Colon (tissue), 2 donors: Measurements from ENCODE around the gene BRPF1.

ENCODE experiments used
- FAIRE-seq: peaks from 2 replicates; lab custom pipeline; 2012; peaks lifted over from hg19 to GRCh38; lab: Jason Lieb, UNC
- donor health status: control.
- donor health status: control.

BRPF1 gene

GRCh38 chr3:9732080-9732739, 675 bp downstream of the BRPF1 start:
- FAIRE-seq, result no peak

GRCh38 chr3:9732740-9733115, 1.2 kb downstream of the BRPF1 start:
- FAIRE-seq, result no peak

DNA sequence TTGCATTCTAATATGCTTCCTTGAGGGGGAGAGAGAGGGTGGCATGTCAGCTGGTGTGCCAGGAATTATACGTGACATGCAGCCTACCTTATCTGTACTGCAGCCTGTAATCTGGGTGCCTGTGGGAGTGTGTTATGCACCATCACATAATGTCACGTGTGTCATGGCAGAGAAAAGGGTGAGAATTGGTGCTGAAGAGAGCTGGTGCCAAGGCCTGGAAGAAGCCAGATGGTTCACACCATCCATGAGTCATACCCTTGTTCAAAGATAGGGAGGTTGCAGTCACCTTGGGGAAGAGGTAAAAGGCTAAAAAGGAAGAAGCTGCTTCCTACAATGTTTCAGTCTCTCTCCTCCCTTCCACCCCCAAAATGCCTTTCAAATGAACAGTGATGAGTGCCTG, 5.3 kb downstream of the BRPF1 start:
- no peak for FAIRE-seq

DNA sequence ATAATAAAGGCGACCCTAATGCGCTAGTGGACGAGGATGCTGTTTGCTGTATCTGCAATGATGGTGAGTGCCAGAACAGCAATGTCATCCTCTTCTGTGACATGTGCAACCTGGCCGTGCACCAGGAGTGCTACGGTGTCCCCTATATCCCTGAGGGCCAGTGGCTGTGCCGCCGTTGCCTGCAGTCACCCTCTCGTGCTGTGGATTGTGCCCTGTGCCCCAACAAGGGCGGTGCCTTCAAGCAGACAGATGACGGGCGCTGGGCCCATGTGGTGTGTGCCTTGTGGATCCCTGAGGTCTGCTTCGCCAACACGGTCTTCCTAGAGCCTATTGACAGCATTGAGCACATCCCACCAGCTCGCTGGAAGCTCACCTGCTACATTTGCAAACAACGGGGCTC, 7.6 kb downstream of the BRPF1 start:
- no peak for FAIRE-seq

- no peak for FAIRE-seq
Measured at GRCh38 chr3:9742560-9742959, 11.0 kb downstream of the BRPF1 start.

DNA sequence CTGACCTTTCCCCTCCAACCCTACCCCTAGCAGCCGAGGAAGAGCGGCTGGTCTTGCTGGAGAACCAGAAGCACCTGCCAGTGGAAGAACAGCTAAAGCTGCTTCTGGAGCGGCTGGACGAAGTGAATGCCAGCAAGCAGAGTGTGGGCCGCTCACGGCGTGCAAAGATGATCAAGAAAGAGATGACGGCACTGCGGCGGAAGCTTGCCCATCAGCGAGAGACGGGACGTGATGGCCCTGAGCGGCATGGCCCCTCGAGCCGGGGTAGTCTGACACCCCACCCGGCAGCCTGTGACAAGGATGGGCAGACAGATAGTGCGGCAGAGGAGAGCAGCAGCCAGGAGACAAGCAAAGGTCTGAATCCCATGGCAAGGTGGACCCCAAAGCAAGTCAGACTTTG, 12.0 kb downstream of the BRPF1 start:
- no peak for FAIRE-seq

DNA sequence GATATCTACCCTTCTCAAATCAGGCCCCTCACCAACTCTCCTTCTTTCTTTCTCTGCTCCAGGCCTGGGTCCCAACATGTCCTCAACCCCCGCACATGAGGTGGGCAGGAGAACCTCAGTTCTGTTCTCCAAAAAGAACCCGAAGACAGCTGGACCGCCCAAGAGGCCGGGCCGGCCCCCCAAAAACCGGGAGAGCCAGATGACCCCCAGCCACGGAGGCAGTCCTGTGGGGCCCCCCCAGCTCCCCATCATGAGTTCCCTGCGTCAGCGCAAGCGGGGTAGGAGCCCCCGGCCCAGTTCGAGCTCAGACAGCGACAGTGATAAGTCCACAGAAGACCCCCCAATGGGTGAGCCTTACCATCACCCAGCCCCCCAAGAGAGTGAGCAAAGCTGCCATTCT, 12.6 kb downstream of the BRPF1 start:
- no peak for FAIRE-seq

GRCh38 chr3:9745521-9745920, 14.0 kb downstream of the BRPF1 start:
- no peak for FAIRE-seq

- FAIRE-seq, result no peak
Measured at GRCh38 chr3:9746330-9746729, 14.8 kb downstream of the BRPF1 start.

DNA sequence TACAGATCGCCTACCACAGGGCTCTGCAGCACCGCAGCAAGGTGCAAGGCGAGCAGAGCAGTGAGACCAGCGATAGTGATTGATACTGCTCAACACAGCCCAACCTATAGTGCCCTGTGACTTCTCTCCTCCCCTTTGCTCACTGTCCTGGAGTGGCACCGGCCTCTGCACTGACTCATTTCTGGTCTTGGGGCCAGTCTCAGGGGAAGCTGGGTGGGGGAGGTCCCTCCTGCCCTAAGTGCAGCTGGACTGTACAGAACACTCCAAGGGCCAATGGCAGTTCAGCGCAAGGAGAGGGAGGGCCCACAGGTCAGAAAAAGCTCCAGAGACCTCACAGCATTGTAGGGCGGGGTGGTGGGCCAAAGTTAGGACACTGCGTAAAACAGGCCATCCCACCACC, 15.7 kb downstream of the BRPF1 start:
- no peak for FAIRE-seq

DNA sequence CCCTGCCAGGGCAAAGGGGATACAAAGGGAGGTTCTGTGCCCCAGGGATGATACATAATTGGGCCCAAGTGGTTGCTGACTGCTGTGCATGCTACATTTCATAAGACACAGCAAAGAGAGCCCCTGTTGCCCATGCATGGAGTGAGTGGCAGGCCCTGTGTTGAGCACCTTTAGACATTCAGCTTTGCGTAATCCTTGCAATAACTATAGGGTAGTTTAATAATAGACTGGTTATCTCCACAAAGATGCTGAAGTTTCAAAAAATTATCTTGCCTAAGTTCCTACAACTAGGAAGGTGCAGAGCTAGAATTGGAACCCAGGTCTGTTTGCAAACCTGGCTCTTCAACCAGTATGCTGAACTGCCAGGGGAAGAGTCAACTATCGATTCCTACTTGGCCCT, 16.5 kb downstream of the BRPF1 start:
- FAIRE-seq, result no peak

DNA sequence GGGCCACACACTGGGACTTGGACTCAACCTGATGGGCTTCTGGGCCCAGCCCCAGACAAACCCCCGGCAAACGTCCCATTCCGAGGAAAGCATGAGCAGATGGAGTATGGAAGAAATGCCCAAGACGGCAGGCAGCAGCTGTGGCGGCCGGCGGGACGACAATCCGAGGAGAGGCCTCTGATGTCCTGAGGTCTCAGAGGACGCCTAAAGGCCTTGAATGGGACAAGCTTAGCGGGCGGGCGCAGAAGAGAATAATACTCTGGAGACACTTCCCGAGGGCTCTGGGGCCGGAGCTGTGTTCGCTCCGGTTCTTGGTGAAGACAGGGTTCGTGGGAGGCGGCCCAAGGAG, 17.7 kb downstream of the BRPF1 start:
- FAIRE-seq, result no peak

- no peak for FAIRE-seq
Measured at GRCh38 chr3:9749645-9750555, 18.4 kb downstream of the BRPF1 start, which contains the start of gene OGG1. Gene OGG1, plus strand, starts transcription at chr3:9749952. Its CDS starts 335 bp downstream, at chr3:9750287.

DNA sequence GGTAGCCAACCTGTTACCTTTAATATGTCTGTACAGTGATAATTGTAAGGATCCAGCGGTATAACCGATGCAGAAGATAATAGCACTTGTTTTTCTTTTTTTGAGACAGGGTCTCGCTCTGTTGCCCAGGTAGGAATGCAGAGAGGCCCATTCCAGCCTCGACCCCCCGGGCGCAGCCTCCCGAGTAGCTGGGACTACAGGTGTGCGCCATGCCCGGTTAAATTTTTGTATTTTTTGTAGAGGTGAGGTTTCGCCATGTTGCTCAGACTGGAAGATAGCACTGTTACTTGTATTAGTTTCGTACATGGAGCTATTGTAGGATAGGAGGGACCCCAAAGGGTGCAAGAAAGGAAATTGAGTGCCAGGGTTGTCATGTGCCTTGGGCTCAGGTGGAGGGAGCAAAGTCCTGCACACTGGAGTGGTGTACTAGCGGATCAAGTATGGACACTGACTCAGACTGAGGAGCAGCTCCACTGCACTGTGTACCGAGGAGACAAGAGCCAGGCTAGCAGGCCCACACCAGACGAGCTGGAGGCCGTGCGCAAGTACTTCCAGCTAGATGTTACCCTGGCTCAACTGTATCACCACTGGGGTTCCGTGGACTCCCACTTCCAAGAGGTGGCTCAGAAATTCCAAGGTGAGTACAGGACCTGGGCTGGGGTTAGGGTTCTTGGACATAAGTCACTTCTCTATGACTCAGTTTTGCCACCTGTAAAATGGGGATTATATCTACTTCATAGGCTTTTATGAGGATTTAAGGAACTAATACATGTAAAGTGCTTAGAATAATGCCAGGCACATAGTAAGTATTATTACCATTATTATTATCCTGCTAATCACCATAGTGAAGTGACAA, 19.2 kb downstream of the BRPF1 start:
- FAIRE-seq, result no peak

DNA sequence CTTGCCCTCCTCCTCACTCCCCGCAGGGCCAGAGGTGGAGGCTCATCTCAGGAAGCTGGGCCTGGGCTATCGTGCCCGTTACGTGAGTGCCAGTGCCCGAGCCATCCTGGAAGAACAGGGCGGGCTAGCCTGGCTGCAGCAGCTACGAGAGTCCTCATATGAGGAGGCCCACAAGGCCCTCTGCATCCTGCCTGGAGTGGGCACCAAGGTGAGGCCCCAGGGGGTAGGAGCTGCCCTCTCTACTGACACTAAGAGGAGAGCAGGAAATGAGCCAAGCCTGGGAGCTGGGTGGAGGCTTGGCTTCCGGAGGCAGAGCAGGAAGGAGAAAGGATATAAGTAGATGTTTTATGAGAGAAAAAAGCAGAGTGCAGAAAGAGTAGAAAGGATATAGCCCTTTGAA, 23.1 kb downstream of the BRPF1 start:
- no peak for FAIRE-seq

DNA sequence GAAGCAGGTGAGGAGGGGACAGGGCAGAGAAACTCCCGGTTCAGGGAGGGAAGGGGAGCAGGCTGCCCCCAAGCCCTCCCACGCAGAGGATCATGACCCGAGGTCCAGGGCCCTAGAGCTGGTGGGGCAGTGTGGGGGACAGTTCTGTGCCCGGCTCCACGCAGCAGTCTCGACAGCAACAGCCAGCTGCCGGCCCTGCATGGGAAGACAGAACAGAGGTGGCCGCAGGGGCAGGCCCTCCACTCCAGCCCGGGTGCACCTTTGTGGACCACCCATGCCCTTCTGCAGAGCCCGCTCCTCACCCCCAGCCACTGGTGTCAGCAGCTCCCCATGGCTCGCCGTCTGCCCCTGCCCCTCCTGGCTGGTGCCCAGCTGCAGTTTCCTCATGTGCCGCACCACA, 25.9 kb downstream of the BRPF1 start:
- no peak for FAIRE-seq

- no peak for FAIRE-seq
Measured at GRCh38 chr3:9760779-9761505, 29.4 kb downstream of the BRPF1 start.

DNA sequence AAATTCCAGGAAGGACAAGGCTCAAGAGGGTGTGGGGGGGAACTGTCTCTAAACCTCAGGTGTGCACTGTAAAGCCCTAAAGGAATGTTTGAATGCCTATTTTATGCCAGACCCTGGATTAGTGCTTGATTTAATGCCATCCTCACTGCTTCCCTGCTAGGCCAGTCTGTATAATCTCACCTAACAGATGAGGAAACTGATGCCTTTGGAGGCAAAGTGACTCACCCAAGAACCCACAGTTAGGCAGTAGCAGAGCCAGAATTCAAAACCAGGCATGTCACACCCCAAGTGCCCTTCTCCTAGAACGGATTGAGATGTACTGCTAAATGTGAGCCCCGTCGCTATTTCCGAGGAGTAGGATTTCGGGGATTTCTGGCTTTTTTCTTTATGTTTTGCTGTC, 30.4 kb downstream of the BRPF1 start:
- FAIRE-seq, result no peak

DNA sequence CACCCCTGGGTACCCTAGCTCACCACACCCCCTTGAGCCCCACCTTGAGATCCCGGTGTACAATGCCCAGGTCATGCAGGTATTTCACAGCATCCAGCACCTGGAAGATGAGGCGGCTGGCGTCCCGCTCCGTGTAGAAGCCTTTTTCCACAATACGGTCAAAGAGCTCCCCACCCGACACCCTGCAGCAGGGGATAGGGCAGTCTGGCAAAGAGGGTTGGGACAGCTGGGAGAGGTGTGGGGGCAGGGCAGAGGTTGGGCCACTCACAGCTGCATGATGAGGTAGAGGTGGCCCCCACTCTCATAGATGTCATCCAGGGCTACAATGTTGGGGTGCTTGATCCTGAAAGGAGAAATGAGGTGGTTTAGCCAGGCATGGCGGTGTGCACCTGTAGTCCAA, 31.3 kb downstream of the BRPF1 start:
- no peak for FAIRE-seq

DNA sequence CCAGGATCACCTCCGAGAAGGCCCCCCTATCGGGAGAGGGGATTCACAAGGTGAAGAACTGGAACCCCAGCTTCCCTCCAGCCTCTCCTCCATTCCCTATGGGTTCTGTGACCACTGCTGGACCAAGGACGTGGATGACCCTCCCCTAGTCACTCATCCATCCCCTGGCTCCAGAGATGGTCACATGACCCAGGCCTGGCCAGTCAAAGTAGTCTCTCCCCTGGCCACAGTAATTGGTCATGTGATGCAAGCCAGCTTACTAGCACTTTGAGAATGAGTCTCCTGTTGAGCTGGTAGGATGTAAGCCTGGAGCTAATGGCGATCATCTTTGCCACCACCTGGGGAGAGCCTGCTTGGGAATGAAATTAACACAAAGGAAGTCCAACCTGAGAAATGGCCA, 34.3 kb downstream of the BRPF1 start:
- FAIRE-seq, result no peak

DNA sequence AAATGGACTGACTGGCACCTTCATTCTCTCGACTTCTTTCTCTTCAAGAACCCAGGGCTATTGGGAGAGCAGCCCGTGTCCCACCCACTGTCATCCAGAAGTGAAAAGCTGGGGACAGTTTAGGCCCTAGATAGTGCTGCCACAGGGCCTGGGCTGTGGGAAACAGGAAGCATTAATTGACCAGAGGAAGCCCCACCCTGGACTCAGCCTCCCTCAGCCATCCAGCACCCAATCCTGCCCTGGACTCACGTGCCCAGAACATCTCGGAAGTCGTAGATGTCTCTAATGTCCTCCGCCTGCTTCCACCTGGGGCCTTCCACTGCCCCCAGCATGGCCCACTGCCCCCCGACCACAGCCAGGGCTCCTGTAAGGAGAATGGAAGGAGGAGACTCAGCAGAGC, 35.9 kb downstream of the BRPF1 start:
- FAIRE-seq, result no peak

DNA sequence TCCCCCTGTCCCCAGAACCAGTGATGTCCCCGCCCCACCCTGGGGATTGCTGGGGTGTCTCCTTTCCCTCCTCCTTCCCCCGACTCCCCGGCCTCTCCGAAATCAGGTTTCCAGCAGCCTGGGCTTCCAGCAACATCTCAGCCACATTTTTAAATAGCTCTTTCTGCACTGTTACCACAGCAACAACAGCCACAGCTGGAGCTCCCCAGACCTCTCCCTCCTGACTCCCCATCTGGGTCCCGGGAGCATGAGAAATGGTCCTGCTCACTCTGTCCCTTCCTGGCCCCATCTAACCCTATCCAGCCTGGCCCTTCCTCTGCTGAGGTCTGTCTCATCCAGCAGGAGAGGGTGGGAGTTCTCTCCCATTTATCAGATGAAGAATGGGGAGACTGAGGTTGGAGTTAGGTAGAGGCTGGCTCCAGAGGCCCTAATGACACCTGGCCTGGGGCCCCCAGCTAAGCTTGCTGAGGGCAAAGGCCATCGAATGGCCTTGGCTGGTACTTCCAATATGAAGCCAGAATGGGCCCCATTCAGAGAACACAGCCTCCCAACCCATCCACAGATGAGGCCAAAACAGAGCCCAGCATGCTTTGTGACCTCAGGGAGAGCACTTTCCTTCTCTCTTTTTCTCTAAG, 36.7 kb downstream of the BRPF1 start:
- FAIRE-seq, result no peak
